ENCODE measurements around the gene FKBP3.

GRCh38 chr14:45133683-45134050 is 614 bp downstream of the FKBP3 start:
- TF ChIP-seq EZH2 (IDR thresholded peaks at IDR 0.05; ENCODE audit: insufficient read depth, poor library complexity, severe bottlenecking) (no peak), EZH2phosphoT487 (IDR thresholded peaks at IDR 0.05; ENCODE audit: insufficient read depth, low read depth) (no peak)
